ENCODE measurements around the gene CRY2.

The CRY2 gene

DNA sequence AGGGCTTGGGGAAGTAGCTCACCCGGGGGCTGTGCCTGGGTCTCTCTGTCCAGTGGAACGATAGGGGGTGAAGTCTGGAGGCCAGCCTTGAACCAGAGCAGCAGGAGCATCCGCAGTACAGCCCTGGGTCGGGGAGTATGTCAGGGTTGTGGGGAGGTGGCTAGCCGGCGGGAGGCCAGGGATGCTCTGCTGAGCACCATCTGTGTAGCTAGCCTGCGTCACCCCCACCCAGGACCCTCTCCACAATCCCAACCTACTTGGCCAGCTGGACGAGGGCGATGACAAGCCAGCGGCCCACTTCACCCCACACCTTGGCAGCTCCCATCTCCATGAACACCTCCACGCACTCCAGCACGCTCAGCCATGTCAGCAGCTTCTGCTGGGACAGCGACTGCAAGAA, 68.2 kb downstream of the CRY2 start:
- in situ Hi-C loops (cut with MboI; ENCODE audit: low sequenced_read_pairs), result no loop called here

DNA sequence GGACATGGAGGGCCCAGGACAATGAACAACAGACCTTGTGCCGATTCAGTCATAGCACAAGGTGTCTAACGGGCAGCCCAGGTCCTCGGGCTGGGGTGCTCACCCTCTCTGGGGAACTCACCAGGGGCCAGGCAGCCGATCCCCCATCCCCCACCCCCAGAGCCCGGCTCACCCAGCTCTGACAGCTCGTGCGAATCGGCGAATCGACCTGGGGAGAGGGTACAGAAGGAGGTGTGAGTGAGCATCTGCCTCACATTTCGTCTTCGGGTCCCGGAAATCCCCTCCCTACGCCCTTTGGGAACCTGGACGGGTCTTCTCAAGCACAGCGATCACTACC, 70.0 kb downstream of the CRY2 start:
- in situ Hi-C loops (cut with MboI; ENCODE audit: low sequenced_read_pairs), result no loop called here

DNA sequence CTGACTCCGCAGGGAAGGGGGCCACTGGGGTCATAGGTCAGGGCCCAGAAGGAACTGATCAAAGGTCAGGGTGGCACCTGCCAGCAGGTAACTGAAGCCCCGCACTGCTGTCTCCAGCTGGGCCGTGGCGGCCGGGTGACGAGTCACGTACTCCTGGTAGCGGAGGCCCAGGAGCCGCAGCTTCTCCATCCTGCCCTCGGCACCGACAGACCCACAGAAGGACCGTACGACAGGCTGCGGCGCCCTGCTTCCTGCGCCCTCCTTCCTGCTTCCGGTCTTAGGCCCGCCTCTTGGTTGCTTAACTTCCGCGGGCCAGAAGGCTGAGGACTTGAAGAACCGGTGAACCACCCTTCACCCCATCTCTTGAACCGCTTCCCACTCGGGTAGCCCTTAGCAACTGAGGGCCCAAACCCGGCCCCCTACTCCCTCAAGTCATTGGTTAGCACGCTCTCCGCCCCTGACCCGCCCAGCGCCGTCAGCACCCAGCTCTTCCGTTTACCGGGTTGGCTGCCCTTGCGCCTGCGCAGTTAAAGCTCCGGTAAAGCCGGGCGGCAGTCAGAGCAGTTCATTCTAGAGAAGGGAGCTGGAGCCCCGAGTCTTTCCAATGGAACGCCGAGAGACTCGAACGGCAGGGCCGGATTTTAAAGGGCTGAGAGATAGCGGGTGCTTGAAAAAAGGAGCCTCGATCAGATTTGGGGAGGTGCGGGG, 70.5 kb downstream of the CRY2 start, which contains the start of gene PEX16:
TSS of gene PEX16 (minus strand) at position 255 of the 708 bp plus-strand sequence. CDS start at position 189, 66 bp downstream.
- in situ Hi-C loops (cut with MboI; ENCODE audit: low sequenced_read_pairs), result no loop called here

DNA sequence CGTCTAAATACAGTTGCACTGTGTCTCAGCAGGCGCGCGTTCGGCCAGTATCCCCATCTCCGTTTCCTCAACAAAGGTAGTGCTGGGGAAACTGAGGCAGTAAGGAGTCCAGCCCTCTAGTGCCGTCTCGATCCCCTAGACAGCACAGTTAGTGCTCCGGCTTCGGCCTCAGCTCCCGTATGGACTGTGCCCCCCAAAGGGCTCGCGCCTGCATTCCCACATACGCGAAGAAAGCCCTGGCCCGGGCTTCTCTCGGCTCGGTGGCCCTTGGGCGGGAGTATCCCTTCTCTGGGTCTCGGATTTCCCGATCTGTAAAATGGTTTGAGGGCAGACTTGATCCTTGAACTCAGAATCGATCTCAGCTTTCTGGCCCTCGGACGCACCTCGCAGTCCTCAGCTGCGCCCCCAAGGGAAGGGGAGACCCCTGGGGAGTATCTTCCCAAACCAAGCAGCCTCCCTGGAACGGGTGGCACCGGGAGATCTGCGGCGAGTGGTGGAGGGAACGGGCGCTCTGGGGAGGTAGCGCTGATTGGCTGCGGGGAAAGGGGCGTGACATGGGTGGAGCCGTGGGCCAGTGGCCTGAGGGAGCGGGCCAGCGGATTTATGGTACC, 71.2 kb downstream of the CRY2 start:
- in situ Hi-C loops (cut with MboI; ENCODE audit: low sequenced_read_pairs), result no loop called here

DNA sequence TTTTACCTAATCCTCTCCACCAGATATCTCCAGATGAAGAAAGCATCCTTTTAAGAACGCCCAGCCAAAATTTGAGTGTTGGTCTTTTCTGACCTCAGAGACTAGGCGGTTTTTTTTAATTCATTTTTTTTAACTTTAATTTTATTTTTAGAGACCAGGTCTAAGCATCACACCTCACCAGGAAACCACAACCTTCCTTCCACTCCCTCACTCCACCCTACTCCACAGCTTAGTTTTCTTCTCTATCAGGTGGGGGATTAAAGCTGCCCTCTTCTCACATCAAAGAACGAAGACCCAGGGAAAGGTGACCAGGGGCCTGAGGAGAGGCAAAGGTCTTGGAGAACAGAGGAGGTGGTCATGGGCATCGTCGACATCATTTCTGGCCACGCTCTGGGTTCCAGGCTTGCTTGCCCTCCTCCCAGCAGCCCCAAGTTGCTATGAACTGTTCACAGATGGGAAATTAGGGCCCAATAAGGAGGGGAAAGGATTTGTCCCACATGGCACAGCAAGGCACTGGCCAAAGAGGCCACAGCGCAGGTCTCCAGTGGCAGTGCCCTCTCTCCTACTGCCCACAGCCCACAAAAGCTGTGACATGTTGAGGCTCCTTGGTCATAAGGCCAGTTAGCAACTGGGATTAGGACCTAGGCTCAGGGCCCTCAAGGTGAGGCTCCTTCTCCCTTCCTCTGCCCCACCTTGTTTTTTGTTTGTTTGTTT, 71.8 kb downstream of the CRY2 start:
- in situ Hi-C loops (cut with MboI; ENCODE audit: low sequenced_read_pairs), result no loop called here

DNA sequence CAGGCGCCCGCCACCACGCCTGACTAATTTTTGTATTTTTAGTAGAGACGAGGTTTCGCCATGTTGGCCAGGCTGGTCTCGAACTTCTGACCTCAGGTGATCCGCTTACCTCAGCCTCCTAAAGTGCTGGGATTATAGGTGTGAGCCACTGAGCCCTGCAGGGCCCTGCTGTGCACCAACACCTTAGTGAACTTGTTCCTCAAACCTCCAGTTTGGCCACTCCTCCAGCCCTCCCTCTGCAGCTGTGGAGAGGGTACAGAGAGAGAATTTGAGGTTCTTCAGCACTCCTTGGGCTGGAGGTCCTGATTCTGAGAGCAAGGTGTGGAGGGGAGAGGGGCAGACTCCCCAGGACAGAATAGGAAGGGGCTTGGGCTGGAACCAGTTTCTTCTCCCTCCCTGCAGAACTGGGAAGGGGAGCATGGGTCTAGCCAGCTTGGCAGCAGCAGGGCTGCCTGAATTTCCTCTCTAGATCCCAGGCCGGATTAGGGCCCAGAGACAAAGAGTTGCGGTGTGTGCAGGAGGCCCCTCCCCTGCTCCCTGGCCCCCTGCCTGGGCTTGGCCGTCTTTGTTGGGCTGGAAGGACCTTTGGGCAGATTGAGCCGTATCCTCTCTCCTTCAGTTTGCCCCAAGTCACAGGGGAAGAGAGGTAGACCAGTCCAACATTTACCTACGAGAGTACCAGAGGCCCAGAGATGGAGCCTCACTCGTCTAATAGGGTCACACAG, 72.7 kb downstream of the CRY2 start:
- in situ Hi-C loops (cut with MboI; ENCODE audit: low sequenced_read_pairs), result no loop called here

DNA sequence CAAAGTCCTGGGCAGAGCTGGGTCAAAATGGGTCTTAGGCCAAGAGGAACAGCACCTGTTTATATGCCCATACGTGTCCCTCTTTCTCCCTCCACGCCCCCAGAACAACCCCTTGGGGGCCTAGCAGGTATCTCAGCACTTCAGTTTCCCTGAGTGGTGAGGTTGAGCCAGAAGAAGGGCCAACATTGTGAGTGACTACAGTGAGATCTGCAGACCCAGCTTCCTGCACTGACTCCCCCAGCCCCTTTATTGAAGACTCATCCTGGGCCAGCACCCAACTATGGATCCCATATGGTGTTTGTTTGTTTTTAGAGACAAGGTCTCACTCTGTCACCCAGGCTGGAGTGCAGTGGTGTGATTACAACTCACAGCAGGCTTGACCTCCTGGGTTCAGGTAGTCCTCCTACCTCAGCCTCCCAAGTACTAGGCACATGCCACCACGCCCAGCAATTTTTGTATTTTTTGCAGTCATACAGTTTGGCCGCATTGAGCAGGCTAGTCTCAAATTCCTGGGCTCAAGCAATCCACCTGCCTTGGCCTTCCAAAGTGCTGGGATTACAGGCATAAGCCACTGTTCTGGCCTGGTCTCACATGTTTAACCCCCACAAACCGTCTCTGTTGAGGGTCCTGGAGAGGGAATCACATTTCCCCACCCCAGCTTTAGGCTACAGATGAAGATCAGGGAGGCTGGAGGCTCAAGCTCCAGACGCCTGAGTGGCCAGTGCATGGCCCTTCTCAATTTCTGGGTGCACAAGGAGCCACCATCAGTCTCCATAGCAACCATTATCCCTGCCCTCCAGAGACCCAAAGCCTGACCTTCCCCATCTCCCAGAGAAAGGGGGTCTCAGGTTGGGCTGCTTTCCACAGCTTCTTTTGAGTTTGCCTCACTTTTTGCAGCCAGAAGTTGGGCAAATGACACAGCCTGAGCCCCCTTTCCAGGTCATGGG, 73.5 kb downstream of the CRY2 start:
- in situ Hi-C loops (cut with MboI; ENCODE audit: low sequenced_read_pairs), result no loop called here

DNA sequence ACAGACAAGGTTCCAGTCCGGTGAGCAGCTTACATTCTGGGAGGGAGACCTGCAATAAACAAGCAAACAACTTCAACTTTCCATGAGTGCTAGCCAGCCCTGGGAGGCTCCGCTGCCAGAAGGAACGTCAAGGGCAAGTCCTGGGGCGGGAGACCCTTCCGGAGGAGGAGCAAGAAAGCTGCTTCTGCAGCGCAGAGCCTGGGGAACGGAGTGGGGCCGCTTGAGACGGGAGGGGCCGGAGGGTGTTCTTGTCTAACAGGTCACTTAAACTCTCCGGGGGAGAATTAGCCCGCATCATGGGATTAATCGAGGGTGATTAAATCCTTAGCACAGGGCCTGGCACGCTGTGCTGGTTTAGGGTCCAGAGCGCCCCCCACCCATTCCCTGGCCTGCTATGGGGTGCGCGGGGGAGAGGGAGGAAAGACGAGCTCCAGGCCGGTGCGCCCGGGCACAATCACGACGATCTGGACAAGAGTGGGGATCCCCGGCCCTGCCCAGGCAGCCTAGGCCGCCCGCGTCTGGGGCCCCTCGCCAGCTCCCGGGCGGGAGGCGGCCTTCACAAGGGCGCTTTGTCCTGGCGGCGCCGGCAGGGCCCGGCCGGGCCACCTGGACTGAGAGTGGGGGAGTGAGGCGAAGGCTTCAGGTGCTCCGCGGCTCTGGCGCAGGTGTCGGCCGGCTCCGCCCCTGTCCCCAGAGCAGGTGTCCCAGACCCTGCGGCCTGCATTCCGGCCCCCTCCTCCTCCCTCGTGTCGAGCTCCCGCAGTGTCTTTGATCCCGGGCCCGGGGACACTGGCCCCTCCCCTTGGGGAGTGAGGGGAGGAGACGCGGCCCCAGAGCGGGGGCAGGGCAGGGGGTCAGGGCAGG, 74.5 kb downstream of the CRY2 start:
- in situ Hi-C loops (cut with MboI; ENCODE audit: low sequenced_read_pairs), result no loop called here

DNA sequence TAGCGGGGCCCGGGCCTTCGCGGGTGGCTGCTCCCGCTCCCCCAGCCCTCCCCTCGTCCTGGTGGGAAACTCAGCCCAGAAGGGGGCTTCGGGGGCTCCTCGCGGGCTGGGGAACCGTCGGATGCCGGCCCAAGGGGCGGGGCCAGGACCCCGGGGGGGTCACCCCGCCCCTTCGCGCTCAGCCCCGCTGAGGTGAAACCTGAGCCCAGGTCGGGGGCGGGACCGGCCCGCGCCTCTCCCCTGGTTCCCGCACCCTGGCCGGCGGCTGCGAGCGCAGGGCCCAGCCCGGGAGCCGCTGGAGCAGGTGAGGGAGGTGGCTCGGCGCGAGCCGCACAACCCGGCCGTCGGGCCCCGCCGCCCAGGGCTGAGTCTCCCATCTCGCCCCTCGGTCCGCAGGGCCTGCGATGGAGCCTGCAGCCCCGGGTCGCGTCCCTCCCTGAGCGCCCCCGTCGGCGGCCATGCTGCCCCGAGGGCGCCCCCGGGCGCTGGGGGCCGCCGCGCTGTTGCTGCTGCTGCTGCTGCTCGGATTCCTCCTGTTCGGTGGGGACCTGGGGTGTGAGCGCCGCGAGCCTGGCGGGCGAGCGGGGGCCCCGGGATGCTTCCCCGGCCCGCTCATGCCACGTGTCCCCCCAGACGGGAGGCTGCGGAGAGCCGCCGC, 75.3 kb downstream of the CRY2 start, which contains the start of gene LARGE2:
TSS of gene LARGE2 (plus strand) at position 232 of the 658 bp plus-strand sequence. CDS start at position 459, 227 bp downstream.
- in situ Hi-C loops (cut with MboI; ENCODE audit: low sequenced_read_pairs), result no loop called here

DNA sequence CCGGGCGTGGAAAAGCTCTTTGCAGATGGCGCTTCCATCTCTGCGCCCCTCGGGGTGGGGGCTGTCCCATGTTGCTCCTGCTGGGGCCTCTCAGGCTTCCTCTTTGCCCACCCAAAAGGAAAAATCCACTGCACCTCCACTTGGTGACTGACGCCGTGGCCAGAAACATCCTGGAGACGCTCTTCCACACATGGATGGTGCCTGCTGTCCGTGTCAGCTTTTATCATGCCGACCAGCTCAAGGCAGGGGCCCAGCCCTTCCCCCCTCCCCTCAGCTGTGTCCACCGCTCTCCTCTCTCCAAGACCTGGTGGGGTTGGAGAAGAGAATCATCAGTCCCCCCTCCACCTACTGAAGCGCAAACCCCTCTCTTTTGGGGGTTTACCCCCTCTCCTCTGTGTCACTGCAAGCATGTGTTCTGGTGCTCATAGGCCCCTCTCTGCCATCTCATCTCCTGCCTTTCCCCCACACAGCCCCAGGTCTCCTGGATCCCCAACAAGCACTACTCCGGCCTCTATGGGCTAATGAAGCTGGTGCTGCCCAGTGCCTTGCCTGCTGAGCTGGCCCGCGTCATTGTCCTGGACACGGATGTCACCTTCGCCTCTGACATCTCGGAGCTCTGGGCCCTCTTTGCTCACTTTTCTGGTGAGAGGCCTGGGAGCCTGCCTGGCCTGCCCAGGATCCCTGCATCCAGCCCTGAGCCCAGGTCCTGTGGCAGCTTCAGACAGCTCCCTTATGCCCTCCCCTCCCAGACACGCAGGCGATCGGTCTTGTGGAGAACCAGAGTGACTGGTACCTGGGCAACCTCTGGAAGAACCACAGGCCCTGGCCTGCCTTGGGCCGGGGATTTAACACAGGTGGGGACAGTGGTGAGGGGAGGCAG, 77.0 kb downstream of the CRY2 start:
- in situ Hi-C loops (cut with MboI; ENCODE audit: low sequenced_read_pairs), result no loop called here

DNA sequence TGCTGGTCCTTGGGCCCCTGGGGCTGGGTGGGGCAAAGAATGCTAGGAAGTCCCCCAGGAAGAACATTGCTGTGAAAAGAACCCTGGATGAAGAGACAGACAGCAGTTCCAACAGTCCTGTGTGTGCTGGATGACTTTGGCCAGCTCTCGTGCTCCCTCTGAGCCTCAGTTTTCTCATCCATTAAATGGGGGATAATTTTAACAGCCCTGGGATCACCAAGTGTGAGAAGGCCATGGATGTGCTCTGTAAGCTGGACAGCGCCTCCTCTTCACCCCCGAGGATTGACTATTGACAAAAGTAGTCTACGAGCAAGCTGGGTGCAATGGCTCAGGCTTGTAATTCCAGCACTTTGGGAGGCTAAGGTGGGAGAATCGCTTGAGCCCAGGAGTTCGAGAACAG, 77.7 kb downstream of the CRY2 start:
- in situ Hi-C loops (cut with MboI; ENCODE audit: low sequenced_read_pairs), result no loop called here

DNA sequence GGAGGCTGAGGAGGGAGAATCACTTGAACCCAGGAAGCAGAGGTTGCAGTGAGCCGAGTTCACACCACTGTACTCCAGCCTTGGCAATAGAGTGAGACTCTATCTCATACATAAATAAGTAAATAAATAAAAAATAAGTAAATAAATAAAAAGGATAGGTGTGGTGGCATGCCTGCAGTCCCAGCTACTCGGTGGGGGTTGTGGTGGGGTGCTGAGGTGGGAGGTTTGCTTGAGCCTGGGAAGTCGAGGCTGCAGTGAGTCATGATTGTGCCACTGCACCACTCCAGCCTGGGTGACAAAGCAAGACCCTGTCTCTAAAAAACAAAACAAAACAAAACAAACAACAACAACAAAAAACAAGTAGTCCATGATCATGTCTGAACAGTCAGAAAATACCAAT, 78.3 kb downstream of the CRY2 start:
- in situ Hi-C loops (cut with MboI; ENCODE audit: low sequenced_read_pairs), result no loop called here

DNA sequence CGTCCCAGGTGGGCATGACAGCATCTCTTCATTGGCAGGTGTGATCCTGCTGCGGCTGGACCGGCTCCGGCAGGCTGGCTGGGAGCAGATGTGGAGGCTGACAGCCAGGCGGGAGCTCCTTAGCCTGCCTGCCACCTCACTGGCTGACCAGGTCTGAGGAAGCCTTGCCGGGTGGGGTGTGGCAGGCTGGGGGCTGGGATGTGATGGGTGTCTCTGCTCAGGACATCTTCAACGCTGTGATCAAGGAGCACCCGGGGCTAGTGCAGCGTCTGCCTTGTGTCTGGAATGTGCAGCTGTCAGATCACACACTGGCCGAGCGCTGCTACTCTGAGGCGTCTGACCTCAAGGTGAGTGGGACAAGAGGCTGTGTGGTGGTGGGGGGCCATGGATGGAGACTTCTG, 78.7 kb downstream of the CRY2 start:
- in situ Hi-C loops (cut with MboI; ENCODE audit: low sequenced_read_pairs), result no loop called here

DNA sequence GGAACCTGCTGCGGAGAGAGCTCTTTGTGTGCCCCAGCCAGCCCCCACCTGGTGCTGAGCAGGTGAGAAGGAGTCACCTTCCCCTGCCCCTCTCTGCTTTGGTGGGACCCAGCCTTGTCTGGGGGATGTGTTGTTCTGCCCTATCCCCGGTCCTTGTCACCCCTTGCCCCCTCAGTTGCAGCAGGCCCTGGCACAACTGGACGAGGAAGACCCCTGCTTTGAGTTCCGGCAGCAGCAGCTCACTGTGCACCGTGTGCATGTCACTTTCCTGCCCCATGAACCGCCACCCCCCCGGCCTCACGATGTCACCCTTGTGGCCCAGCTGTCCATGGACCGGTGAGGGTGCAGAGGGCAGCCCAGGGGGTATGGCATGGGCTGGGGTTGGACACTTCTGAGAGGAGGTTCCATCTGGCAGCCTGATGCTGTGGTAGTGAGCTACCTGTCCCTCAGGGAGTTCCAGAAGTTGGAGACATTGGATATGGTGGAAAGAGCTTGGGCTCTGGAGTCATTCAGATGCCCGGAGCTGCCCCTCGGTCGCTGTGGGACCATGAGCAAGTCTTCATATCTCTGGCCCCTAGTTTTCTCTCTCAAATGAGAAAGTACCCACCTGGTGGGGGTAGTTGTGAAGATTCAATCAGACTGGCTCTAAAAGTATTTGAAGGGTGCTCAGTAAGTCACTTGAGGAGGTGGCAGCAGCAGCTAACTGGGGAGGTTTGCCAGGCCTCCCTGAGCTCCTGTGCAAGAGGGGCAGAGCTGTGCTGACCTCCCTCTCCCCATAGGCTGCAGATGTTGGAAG, 79.5 kb downstream of the CRY2 start:
- in situ Hi-C loops (cut with MboI; ENCODE audit: low sequenced_read_pairs), result no loop called here

DNA sequence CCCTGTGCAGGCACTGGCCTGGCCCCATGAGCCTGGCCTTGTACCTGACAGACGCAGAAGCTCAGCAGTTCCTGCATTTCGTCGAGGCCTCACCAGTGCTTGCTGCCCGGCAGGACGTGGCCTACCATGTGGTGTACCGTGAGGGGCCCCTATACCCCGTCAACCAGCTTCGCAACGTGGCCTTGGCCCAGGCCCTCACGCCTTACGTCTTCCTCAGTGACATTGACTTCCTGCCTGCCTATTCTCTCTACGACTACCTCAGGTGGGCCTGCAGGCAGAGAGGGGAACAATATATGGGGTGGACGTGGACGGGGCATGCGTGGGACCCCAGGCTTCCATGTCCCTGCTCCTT, 80.0 kb downstream of the CRY2 start:
- in situ Hi-C loops (cut with MboI; ENCODE audit: low sequenced_read_pairs), result no loop called here

DNA sequence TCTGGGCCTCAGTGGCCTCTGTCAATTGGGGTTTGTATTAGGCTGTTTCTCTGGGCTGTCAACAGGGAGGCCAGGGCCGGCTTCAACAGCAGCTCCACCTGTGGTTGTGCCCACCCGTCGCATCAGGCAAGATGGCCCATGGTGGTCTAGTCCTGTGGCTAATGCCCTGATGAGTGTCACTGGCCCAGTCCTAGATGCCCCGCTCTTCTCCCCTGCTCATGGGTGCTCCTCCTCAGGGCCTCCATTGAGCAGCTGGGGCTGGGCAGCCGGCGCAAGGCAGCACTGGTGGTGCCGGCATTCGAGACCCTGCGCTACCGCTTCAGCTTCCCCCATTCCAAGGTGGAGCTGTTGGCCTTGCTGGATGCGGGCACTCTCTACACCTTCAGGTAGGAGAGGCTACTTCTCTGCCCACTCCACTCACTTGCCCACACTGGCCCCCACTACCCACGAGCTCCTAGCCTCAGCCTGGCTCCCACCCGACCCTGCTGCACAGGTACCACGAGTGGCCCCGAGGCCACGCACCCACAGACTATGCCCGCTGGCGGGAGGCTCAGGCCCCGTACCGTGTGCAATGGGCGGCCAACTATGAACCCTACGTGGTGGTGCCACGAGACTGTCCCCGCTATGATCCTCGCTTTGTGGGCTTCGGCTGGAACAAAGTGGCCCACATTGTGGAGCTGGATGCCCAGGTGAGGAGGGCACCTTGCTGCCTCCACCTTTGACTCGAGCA, 80.6 kb downstream of the CRY2 start:
- in situ Hi-C loops (cut with MboI; ENCODE audit: low sequenced_read_pairs), result no loop called here
